Measurements from ENCODE around the gene MB.

Gene MB

GRCh38 chr22:35599364-35599763 lies 17.8 kb downstream of the MB start:
- Histone ChIP-seq H3K27ac (ENCODE audit: insufficient read depth, low read length, poor library complexity, severe bottlenecking) (no peak overlapping the region), H3K4me3 (ENCODE audit: insufficient read depth, low read depth, low read length, poor library complexity, severe bottlenecking) (no peak overlapping the region), H3K27me3 (replicated peaks; ENCODE audit: control insufficient read depth, insufficient read depth, low read length, poor library complexity, severe bottlenecking) (no peaks in the 10 kb centered on the region), H3K9me3 (ENCODE audit: control insufficient read depth, low read length) (no peaks in the 10 kb centered on the region), H3K4me1 (ENCODE audit: control insufficient read depth, insufficient read depth, low read length, poor library complexity, severe bottlenecking) (no peaks in the 10 kb centered on the region), H3K36me3 (ENCODE audit: control insufficient read depth, insufficient read depth, low read length) (no peaks in the 10 kb centered on the region)
- DNase-seq = no peak

GRCh38 chr22:35598396-35598710 lies 18.8 kb downstream of the MB start:
- no peaks in the 10 kb centered on the region for H3K9me3 ChIP-seq (ENCODE audit: control insufficient read depth, low read length)
- DNase-seq = no peak

GRCh38 chr22:35597692-35598395 lies 19.3 kb downstream of the MB start:
- Histone ChIP-seq H3K4me1 (ENCODE audit: control insufficient read depth, insufficient read depth, low read length, poor library complexity, severe bottlenecking) (no peaks in the 10 kb centered on the region), H3K27me3 (replicated peaks; ENCODE audit: control insufficient read depth, insufficient read depth, low read length, poor library complexity, severe bottlenecking) (no peaks in the 10 kb centered on the region), H3K9me3 (ENCODE audit: control insufficient read depth, low read length) (no peaks in the 10 kb centered on the region), H3K27ac (ENCODE audit: insufficient read depth, low read length, poor library complexity, severe bottlenecking) (no peak overlapping the region), H3K4me3 (ENCODE audit: insufficient read depth, low read depth, low read length, poor library complexity, severe bottlenecking) (no peak overlapping the region), H3K36me3 (ENCODE audit: control insufficient read depth, insufficient read depth, low read length) (no peaks in the 10 kb centered on the region)
- DNase-seq = no peak

More at GRCh38 chr22:35598396-35598710, 18.8 kb downstream of the MB start:
- no peaks in the 10 kb centered on the region for H3K36me3 ChIP-seq (ENCODE audit: control insufficient read depth, insufficient read depth, low read length)
- H3K4me1 ChIP-seq (ENCODE audit: control insufficient read depth, insufficient read depth, low read length, poor library complexity, severe bottlenecking) = no peaks in the 10 kb centered on the region
- H3K27ac ChIP-seq (ENCODE audit: insufficient read depth, low read length, poor library complexity, severe bottlenecking) = no peak overlapping the region
- H3K27me3 ChIP-seq (replicated peaks; ENCODE audit: control insufficient read depth, insufficient read depth, low read length, poor library complexity, severe bottlenecking) = no peaks in the 10 kb centered on the region
- no peak overlapping the region for H3K4me3 ChIP-seq (ENCODE audit: insufficient read depth, low read depth, low read length, poor library complexity, severe bottlenecking)

DNA sequence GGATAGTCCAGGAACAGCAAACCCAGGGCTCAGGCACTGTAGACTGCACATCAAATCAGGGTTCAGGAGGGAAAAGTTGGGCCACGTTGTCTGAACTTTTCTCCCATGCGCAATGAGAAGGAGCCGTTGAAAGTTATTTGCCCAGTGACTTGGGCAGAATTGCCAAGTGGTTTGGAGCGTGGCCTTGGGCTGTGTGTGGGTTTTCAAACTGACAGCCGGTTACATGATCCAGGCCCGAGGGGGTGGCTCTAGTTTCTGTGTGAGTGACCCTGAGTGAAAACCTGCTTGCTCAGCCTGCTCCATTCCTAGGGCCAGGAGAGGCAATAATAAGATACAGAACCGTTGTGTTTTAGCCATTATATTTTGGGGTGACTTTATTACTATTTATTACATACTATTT lies 20.3 kb downstream of the MB start:
- Histone ChIP-seq H3K4me3 (ENCODE audit: insufficient read depth, low read depth, low read length, poor library complexity, severe bottlenecking) (no peak overlapping the region), H3K27me3 (replicated peaks; ENCODE audit: control insufficient read depth, insufficient read depth, low read length, poor library complexity, severe bottlenecking) (no peaks in the 10 kb centered on the region), H3K4me1 (ENCODE audit: control insufficient read depth, insufficient read depth, low read length, poor library complexity, severe bottlenecking) (no peaks in the 10 kb centered on the region), H3K9me3 (ENCODE audit: control insufficient read depth, low read length) (no peaks in the 10 kb centered on the region), H3K27ac (ENCODE audit: insufficient read depth, low read length, poor library complexity, severe bottlenecking) (no peak overlapping the region), H3K36me3 (ENCODE audit: control insufficient read depth, insufficient read depth, low read length) (no peaks in the 10 kb centered on the region)
- DNase-seq = no peak

DNA sequence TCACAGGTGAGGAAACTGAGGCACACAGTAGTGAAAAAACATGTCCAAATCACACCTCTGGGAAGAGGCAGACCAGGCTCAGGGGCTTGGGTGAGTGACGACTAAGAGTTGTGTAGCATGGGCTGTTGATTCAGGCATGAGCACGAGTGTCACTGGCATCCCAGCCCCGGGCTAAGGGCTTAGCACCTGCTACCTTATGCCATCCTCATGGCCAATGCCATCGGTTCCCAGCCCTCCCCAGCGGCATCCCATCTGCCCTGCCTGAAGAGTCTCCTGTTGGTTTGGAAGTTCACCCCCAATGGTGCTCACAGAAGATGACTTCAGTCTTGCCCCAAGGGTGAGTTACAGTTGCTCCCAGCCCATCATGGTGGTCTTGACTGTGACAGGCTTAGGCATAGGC lies 22.4 kb downstream of the MB start:
- no peaks in the 10 kb centered on the region for H3K4me1 ChIP-seq (ENCODE audit: control insufficient read depth, insufficient read depth, low read length, poor library complexity, severe bottlenecking)
- no peaks in the 10 kb centered on the region for H3K9me3 ChIP-seq (ENCODE audit: control insufficient read depth, low read length)
- H3K36me3 ChIP-seq (ENCODE audit: control insufficient read depth, insufficient read depth, low read length) = no peaks in the 10 kb centered on the region
- no peak overlapping the region for H3K27ac ChIP-seq (ENCODE audit: insufficient read depth, low read length, poor library complexity, severe bottlenecking)
- no peak overlapping the region for H3K4me3 ChIP-seq (ENCODE audit: insufficient read depth, low read depth, low read length, poor library complexity, severe bottlenecking)
- DNase-seq = no peak
- no peaks in the 10 kb centered on the region for H3K27me3 ChIP-seq (replicated peaks; ENCODE audit: control insufficient read depth, insufficient read depth, low read length, poor library complexity, severe bottlenecking)

DNA sequence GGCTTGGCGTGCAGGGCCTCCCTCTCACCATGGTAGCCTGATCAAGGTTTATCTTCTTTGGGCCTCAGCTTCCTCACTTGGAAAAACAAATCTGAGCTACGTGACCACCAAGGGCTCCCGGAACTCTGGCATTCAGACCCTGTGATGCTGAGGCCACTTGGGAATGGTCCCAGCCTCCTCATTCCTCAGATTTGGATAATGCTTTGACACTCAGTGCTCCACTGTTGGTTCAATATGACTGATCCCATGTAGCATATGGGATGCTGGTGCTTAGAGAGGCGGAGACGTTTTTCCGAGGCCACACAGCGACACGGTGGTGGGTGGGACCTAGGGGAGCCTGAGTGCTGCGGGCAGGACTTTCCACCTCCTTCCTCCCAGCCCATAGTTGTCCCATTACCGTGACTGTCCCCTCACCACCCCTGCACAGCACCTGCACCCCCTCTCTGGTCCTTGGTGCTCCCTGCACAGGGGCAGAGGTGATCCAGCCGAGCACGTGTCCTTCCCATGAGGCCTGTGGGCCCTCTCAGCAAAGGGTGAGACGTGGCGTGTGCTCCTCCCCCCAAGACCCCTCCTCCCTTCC lies 23.1 kb downstream of the MB start:
- H3K9me3 ChIP-seq (ENCODE audit: control insufficient read depth, low read length) = no peaks in the 10 kb centered on the region
- DNase-seq = no peak
- no peaks in the 10 kb centered on the region for H3K27me3 ChIP-seq (replicated peaks; ENCODE audit: control insufficient read depth, insufficient read depth, low read length, poor library complexity, severe bottlenecking)
- H3K27ac ChIP-seq (ENCODE audit: insufficient read depth, low read length, poor library complexity, severe bottlenecking) = no peak overlapping the region
- no peaks in the 10 kb centered on the region for H3K4me1 ChIP-seq (ENCODE audit: control insufficient read depth, insufficient read depth, low read length, poor library complexity, severe bottlenecking)
- no peak overlapping the region for H3K4me3 ChIP-seq (ENCODE audit: insufficient read depth, low read depth, low read length, poor library complexity, severe bottlenecking)
- H3K36me3 ChIP-seq (ENCODE audit: control insufficient read depth, insufficient read depth, low read length) = no peaks in the 10 kb centered on the region

DNA sequence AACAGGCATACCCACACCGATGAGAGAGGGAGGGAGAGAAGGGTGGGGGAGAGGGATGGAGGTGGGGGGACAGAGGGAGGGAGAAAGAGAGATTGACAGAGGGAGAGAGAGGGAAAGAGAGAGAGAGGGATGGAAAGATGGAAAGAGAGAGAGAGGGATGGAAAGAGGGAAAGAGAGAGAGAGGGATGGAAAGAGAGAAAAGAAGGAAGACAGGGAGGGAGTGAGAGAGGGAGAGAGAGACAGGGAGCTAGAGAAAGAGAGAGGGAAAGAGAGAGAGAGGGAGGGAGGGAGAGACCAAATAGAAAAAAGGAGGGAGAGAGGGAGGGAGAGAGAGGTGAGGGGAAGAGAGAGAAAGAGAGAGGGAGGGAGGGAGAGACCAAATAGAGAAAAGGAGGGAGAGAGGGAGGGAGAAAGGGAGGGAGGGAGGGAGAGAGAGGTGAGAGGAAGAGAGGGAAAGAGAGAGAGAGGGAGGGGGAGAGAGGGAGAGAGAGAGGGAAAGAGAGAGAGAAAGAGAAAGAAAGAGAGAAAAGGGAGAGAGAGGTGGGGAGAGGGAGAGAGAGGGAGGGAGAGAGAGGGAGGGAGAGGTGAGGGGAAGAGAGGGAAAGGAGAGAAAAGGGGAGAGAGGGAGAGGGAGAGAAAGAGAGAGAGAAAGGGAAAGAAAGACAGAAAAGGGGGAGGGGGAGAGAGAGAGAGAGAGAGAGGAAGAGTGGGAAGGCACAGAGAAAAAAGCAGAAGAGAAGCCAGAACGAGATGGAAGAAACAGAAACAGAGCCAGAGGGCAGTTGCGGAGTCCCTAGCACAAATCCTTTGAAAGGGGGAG lies 23.8 kb downstream of the MB start:
- H3K4me1 ChIP-seq (ENCODE audit: control insufficient read depth, insufficient read depth, low read length, poor library complexity, severe bottlenecking) = no peaks in the 10 kb centered on the region
- H3K36me3 ChIP-seq (ENCODE audit: control insufficient read depth, insufficient read depth, low read length) = no peaks in the 10 kb centered on the region
- H3K4me3 ChIP-seq (ENCODE audit: insufficient read depth, low read depth, low read length, poor library complexity, severe bottlenecking) = no peak overlapping the region
- no peak overlapping the region for H3K27ac ChIP-seq (ENCODE audit: insufficient read depth, low read length, poor library complexity, severe bottlenecking)
- H3K9me3 ChIP-seq (ENCODE audit: control insufficient read depth, low read length) = no peaks in the 10 kb centered on the region
- no peak for DNase-seq
- H3K27me3 ChIP-seq (replicated peaks; ENCODE audit: control insufficient read depth, insufficient read depth, low read length, poor library complexity, severe bottlenecking) = no peaks in the 10 kb centered on the region

DNA sequence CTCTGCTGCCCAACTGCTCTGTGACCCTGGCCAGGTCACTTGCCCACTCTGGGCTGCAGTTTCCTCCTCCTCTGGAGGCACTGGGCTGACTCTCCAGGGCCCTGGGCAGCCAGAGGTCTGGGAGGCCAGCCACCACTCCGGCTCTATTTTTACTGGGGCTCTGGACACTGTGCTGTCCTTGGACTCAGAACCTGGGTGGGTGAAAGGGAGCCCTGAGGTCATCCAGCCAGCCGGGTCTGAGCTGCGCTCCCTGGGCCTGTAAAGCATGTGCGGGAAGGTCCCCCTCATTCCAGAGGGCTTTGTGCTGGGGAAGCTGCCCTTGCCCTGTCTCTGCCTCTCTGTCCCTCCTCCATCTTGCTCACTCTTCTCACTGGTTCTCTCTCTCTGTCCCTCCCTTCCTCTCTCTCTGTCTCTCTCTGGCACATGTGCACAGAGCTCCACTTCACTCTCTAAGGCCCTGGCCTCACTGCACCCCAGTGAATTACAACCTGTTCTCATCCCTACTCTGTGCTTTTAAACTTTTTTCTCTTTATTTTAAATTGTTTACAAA lies 24.6 kb downstream of the MB start:
- Histone ChIP-seq H3K27ac (ENCODE audit: insufficient read depth, low read length, poor library complexity, severe bottlenecking) (no peak overlapping the region), H3K4me3 (ENCODE audit: insufficient read depth, low read depth, low read length, poor library complexity, severe bottlenecking) (no peak overlapping the region), H3K9me3 (ENCODE audit: control insufficient read depth, low read length) (no peaks in the 10 kb centered on the region), H3K4me1 (ENCODE audit: control insufficient read depth, insufficient read depth, low read length, poor library complexity, severe bottlenecking) (no peaks in the 10 kb centered on the region), H3K36me3 (ENCODE audit: control insufficient read depth, insufficient read depth, low read length) (no peaks in the 10 kb centered on the region), H3K27me3 (replicated peaks; ENCODE audit: control insufficient read depth, insufficient read depth, low read length, poor library complexity, severe bottlenecking) (no peaks in the 10 kb centered on the region)
- DNase-seq = no peak

DNA sequence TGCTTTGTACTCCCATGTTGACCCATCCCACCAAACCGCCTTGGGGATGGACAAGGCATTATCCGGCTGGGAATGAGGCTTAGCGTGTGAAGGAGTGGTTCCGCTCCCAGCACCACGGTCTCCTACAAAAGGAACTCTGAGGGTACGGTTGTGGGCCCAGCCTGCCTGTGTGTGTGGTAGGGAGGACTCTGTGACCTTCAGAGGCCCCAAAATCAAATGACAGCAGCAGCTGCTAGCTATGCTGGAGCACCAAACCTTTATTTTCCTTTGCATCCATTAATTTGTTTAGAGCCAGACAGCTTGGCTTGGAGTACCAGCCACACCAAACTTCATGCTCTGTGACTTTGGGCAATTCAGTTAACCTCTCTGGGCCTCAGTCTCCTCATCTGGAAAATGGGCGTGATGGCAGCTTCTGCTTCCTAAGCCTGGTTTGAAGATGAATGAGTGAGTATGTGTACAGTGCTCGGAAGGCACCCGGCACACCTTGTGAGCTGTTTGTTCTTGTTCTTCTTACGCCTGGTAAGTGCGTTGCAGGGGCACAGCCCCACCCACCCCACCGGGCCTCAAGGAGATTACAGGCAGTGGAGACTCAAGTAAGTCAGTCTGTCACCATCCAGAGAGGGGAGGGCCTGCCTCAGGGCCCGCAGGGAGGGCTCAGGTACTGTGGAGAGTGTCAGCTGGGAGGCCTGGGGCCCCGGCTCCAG lies 25.3 kb downstream of the MB start:
- no peak overlapping the region for H3K4me3 ChIP-seq (ENCODE audit: insufficient read depth, low read depth, low read length, poor library complexity, severe bottlenecking)
- no peaks in the 10 kb centered on the region for H3K9me3 ChIP-seq (ENCODE audit: control insufficient read depth, low read length)
- H3K27ac ChIP-seq (ENCODE audit: insufficient read depth, low read length, poor library complexity, severe bottlenecking) = no peak overlapping the region
- H3K4me1 ChIP-seq (ENCODE audit: control insufficient read depth, insufficient read depth, low read length, poor library complexity, severe bottlenecking) = no peaks in the 10 kb centered on the region
- H3K27me3 ChIP-seq (replicated peaks; ENCODE audit: control insufficient read depth, insufficient read depth, low read length, poor library complexity, severe bottlenecking) = no peaks in the 10 kb centered on the region
- no peak for DNase-seq
- H3K36me3 ChIP-seq (ENCODE audit: control insufficient read depth, insufficient read depth, low read length) = no peaks in the 10 kb centered on the region
